Right renal cortex interstitium (tissue), 3 donors: ENCODE data around the gene DHX8. TPM values are rescaled to one million over a fixed set of nuclear protein-coding genes. Genes with fewer than 3 reads are reported as not detected.

Experiments used
- DNase-seq, 3 donors: peaks; one replicate each; pipeline ENCODE4 v3.0.0-alpha.2; 2013; ENCODE audit warnings: low read depth in 3 of 3, low spot score in 2 of 3
- polyA plus RNA-seq, 3 donors: library from polyadenylated mRNA; unstranded; fragments of 120-200 nt; gene quantifications; one replicate each; pipeline ENCODE4 v1.2.1, GENCODE V29; 2013; ENCODE audit not compliant: insufficient read length in 3 of 3

DHX8 gene
- polyA plus RNA-seq, 3 donors, result 42.3 to 44.7 (median 42.7) TPM

GRCh38 chr17:43543771-43544575 lies 60.2 kb downstream of the DHX8 start:
- DNase-seq, result no peak

GRCh38 chr17:43545383-43545632 lies 61.5 kb downstream of the DHX8 start:
- no peak for DNase-seq

- peak; percentile 62 to 87 (median 72) for DNase-seq
Observed at GRCh38 chr17:43546319-43547188, 62.8 kb downstream of the DHX8 start, which contains the start of gene ETV4. Gene ETV4, minus strand, starts transcription at chr17:43546340. Its CDS starts 723 bp downstream, at chr17:43545617.

GRCh38 chr17:43547189-43547550 lies 63.4 kb downstream of the DHX8 start:
- DNase-seq, result no peak

GRCh38 chr17:43547659-43548256 lies 64.0 kb downstream of the DHX8 start:
- DNase-seq, result no peak

- DNase-seq, result no peak
Observed at GRCh38 chr17:43548689-43549379, 65.1 kb downstream of the DHX8 start.

GRCh38 chr17:43549496-43549895 lies 65.7 kb downstream of the DHX8 start:
- DNase-seq, result no peak

- DNase-seq, result no peak
Observed at GRCh38 chr17:43550754-43551153, 67.0 kb downstream of the DHX8 start.

- no peak for DNase-seq
Observed at GRCh38 chr17:43552229-43552837, 68.6 kb downstream of the DHX8 start.

- DNase-seq, result no peak
Observed at GRCh38 chr17:43553573-43553972, 69.8 kb downstream of the DHX8 start.

- no peak for DNase-seq
Observed at GRCh38 chr17:43554857-43555256, 71.1 kb downstream of the DHX8 start.

GRCh38 chr17:43556292-43556691 lies 72.5 kb downstream of the DHX8 start:
- no peak for DNase-seq

GRCh38 chr17:43558805-43559160 lies 75.0 kb downstream of the DHX8 start:
- DNase-seq, result no peak

- DNase-seq, result no peak
Observed at GRCh38 chr17:43559161-43559816, 75.5 kb downstream of the DHX8 start.

GRCh38 chr17:43560461-43561427 lies 77.0 kb downstream of the DHX8 start:
- DNase-seq, result no peak

GRCh38 chr17:43562679-43563599 lies 79.2 kb downstream of the DHX8 start:
- DNase-seq, result no peak

- no peak for DNase-seq
Observed at GRCh38 chr17:43563600-43564594, 80.1 kb downstream of the DHX8 start.
